ENCODE measurements around the gene USE1. TPM values are rescaled to one million over a fixed set of nuclear protein-coding genes. Genes with fewer than 3 reads are reported as not detected.

USE1 gene
- total and polyA plus RNA-seq, 4 donors: 9.6 to 27.8 (median 18.1) TPM

- no peaks in the 10 kb centered on the region for H3K36me3 ChIP-seq (ENCODE audit: control insufficient read depth in 4 of 4, insufficient read depth in 3 of 4, low read depth in 1 of 4, low read length in 3 of 4)
- H3K27me3 ChIP-seq (ENCODE audit: control insufficient read depth in 4 of 4, insufficient read depth in 4 of 4, low read length in 3 of 4): no peaks in the 10 kb centered on the region
- H3K4me3 ChIP-seq (ENCODE audit: low read depth in 1 of 3, low read length in 3 of 3): no peak overlapping the region
- H3K9me3 ChIP-seq (ENCODE audit: control insufficient read depth in 4 of 4, low read length in 3 of 4): no peaks in the 10 kb centered on the region
- DNase-seq (ENCODE audit: low spot score): peak; percentile 63
- H3K27ac ChIP-seq (ENCODE audit: low read depth in 1 of 2, low read length in 2 of 2): peak overlapping the region in 1 of 2 donors; percentile 21
- no peak overlapping the region for H3K9ac ChIP-seq (ENCODE audit: low read depth in 1 of 2, low read length in 2 of 2)
- WGBS: 72% methylated on average over 21 of the region's 21 CpGs
- no peak for TF ChIP-seq GABPA (IDR thresholded peaks at IDR 0.05 in 1 of 2, conservative IDR thresholded peaks at IDR 0.05 in 1 of 2)
- no peak for TF ChIP-seq MAX (IDR thresholded peaks at IDR 0.05)
- TF ChIP-seq YY1 (IDR thresholded peaks at IDR 0.05): no peak
- peak; percentile 12 for TF ChIP-seq SP1 (IDR thresholded peaks at IDR 0.05)
- TF ChIP-seq FOXA1 (IDR thresholded peaks at IDR 0.05): no peak
- no peak for TF ChIP-seq EGR1 (IDR thresholded peaks at IDR 0.05; ENCODE audit: low read depth in 2 of 2)
- TF ChIP-seq HNF4A (conservative IDR thresholded peaks at IDR 0.05): peak; percentile 18 to 35
- peak in 1 of 2 donors; percentile 55 for TF ChIP-seq RXRA (IDR thresholded peaks at IDR 0.05)
- TF ChIP-seq HNF4G (IDR thresholded peaks at IDR 0.05): no peak
- no peak for TF ChIP-seq CTCF (IDR thresholded peaks at IDR 0.05; ENCODE audit: low read depth, low read length, missing input control)
- TF ChIP-seq ZBTB33 (IDR thresholded peaks at IDR 0.05): no peak
- TF ChIP-seq NR2F2 (IDR thresholded peaks at IDR 0.05): peak; percentile 42
- peaks cover 3 to 32% (median 26%) of the 10 kb centered on the region in 4 donors for H3K4me1 ChIP-seq (ENCODE audit: control insufficient read depth in 4 of 4, insufficient read depth in 4 of 4, low read length in 3 of 4)
Measured at GRCh38 chr19:17248011-17248776, 33.0 kb downstream of the USE1 start.

GRCh38 chr19:17249887-17250548 is 34.9 kb downstream of the USE1 start:
- H3K4me1 ChIP-seq (ENCODE audit: control insufficient read depth in 4 of 4, insufficient read depth in 4 of 4, low read length in 3 of 4): peaks cover 3 to 27% (median 23%) of the 10 kb centered on the region in 4 donors
- H3K27ac ChIP-seq (ENCODE audit: low read depth in 1 of 2, low read length in 2 of 2): no peak overlapping the region
- no peaks in the 10 kb centered on the region for H3K9me3 ChIP-seq (ENCODE audit: control insufficient read depth in 4 of 4, low read length in 3 of 4)
- no peak for DNase-seq (ENCODE audit: low spot score)
- H3K36me3 ChIP-seq (ENCODE audit: control insufficient read depth in 4 of 4, insufficient read depth in 3 of 4, low read depth in 1 of 4, low read length in 3 of 4): no peaks in the 10 kb centered on the region
- H3K9ac ChIP-seq (ENCODE audit: low read depth in 1 of 2, low read length in 2 of 2): no peak overlapping the region
- H3K27me3 ChIP-seq (ENCODE audit: control insufficient read depth in 4 of 4, insufficient read depth in 4 of 4, low read length in 3 of 4): no peaks in the 10 kb centered on the region
- 84% methylated on average over 15 of the region's 15 CpGs for WGBS
- no peak overlapping the region for H3K4me3 ChIP-seq (ENCODE audit: low read depth in 1 of 3, low read length in 3 of 3)
- no peak for TF ChIP-seq FOXA1 (IDR thresholded peaks at IDR 0.05)
- TF ChIP-seq RAD21 (IDR thresholded peaks at IDR 0.05): no peak
- no peak for TF ChIP-seq MAX (IDR thresholded peaks at IDR 0.05)
- TF ChIP-seq GABPA (IDR thresholded peaks at IDR 0.05 in 1 of 2, conservative IDR thresholded peaks at IDR 0.05 in 1 of 2): no peak
- TF ChIP-seq TAF1 (conservative IDR thresholded peaks at IDR 0.05): no peak
- no peak for TF ChIP-seq HNF4A (conservative IDR thresholded peaks at IDR 0.05)
- TF ChIP-seq SP1 (IDR thresholded peaks at IDR 0.05): no peak
- no peak for TF ChIP-seq REST (IDR thresholded peaks at IDR 0.05)
- TF ChIP-seq JUND (IDR thresholded peaks at IDR 0.05): no peak
- TF ChIP-seq ZBTB33 (IDR thresholded peaks at IDR 0.05): no peak
- no peak for TF ChIP-seq RXRA (IDR thresholded peaks at IDR 0.05)
- TF ChIP-seq YY1 (IDR thresholded peaks at IDR 0.05): no peak
- no peak for TF ChIP-seq FOXA2 (IDR thresholded peaks at IDR 0.05)
- no peak for TF ChIP-seq ATF3 (IDR thresholded peaks at IDR 0.05)
- no peak for TF ChIP-seq HNF4G (IDR thresholded peaks at IDR 0.05)
- TF ChIP-seq NR2F2 (IDR thresholded peaks at IDR 0.05): no peak
